Stimulated activated naive CD8-positive, alpha-beta T cell treated with anti-CD3 and anti-CD28 coated beads, Interleukin-15, amount 100 ng/mL, for 72 hours (primary cell): ENCODE measurements around the gene SIGLEC11.
"Not testable (repeated sequence)": the region's sequence is repeated elsewhere in the genome, so short reads cannot be mapped to it uniquely, and the experiment has no call there.

Source experiments
- ATAC-seq: fragments of 150-1000 bp; cut with Tn5 transposase; 2 replicates; pipeline ENCODE4 v1.10.0; 2021; ENCODE audit warnings: mild to moderate bottlenecking, moderate library complexity
- DNase-seq, 2 donors: peaks; one replicate each; pipeline ENCODE4 v3.0.0; 2021 to 2022
- H3K27ac Mint-ChIP-seq, 2 donors: one replicate each; pipeline ENCODE4 v1.8.0; 2022; ENCODE audit warnings: mild to moderate bottlenecking in 2 of 2, mixed read lengths in 2 of 2, moderate library complexity in 2 of 2
- H3K27me3 Mint-ChIP-seq: one replicate; pipeline ENCODE4 v1.8.0; 2022; ENCODE audit warnings: mixed read lengths
- H3K4me1 Mint-ChIP-seq: one replicate; pipeline ENCODE4 v1.8.0; 2022; ENCODE audit warnings: mild to moderate bottlenecking, mixed read lengths
- H3K4me3 Mint-ChIP-seq, 2 donors: one replicate each; pipeline ENCODE4 v1.8.0; 2022; ENCODE audit warnings: mild to moderate bottlenecking in 2 of 2, mixed read lengths in 2 of 2, moderate library complexity in 1 of 2
- H3K9me3 Mint-ChIP-seq, 2 donors: one replicate each; pipeline ENCODE4 v1.8.0; 2022; ENCODE audit warnings: mixed read lengths in 2 of 2

Gene SIGLEC11, protein sequence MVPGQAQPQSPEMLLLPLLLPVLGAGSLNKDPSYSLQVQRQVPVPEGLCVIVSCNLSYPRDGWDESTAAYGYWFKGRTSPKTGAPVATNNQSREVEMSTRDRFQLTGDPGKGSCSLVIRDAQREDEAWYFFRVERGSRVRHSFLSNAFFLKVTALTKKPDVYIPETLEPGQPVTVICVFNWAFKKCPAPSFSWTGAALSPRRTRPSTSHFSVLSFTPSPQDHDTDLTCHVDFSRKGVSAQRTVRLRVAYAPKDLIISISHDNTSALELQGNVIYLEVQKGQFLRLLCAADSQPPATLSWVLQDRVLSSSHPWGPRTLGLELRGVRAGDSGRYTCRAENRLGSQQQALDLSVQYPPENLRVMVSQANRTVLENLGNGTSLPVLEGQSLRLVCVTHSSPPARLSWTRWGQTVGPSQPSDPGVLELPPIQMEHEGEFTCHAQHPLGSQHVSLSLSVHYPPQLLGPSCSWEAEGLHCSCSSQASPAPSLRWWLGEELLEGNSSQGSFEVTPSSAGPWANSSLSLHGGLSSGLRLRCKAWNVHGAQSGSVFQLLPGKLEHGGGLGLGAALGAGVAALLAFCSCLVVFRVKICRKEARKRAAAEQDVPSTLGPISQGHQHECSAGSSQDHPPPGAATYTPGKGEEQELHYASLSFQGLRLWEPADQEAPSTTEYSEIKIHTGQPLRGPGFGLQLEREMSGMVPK

DNA sequence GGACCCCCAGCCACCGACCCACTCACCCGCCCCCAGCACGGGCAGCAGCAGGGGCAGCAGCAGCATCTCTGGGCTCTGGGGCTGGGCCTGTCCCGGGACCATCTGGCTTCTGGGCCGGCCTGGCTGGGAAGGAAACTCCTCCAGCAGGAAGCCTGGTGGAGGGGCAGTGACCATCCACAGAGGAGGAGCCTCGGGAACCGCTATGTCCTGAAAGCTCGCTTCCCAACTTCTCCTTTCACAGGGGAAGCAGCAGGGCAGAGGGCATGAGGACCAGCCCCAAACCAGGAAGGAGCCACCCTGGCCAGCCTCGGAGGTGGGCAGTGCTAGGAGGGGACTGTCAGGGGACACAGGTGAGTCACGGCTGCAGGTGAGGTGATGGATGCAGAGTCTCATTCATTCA lies at the start of gene SIGLEC11:
TSS of gene SIGLEC11 (minus strand) at position 193 of the 400 bp plus-strand sequence. CDS start at position 102, 91 bp downstream.
- H3K27me3 Mint-ChIP-seq: peaks cover 14% of the 10 kb centered on the region
- not testable (repeated sequence) for H3K27ac Mint-ChIP-seq, H3K4me1 Mint-ChIP-seq, H3K4me3 Mint-ChIP-seq, DNase-seq, ATAC-seq, H3K9me3 Mint-ChIP-seq

DNA sequence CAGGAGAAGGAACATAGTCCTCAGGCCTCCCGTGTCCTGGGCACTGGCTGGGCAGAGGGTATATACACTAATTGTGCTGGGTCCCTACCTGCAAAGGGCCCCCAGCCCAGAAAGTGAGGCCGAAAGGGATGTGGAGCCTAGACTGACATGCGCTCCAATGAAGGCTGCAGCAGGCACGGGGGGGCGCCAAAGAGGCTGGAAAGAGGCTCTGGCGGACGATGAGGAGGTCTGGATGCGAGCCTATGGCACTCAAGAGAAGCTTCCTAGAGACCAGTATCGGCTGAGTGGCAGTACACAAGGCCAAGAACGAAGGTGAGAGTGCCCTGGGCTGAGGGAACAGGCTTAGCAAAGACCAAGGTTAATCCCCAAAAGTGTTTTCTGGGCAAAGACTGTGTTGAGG lies 47.6 kb upstream of the SIGLEC11 start:
- Mint-ChIP-seq H3K9me3 (no peaks in the 10 kb centered on the region), H3K4me1 (peaks cover 23% of the 10 kb centered on the region), H3K27ac (no peak overlapping the region), H3K27me3 (no peaks in the 10 kb centered on the region), H3K4me3 (no peak overlapping the region)
- no peak for DNase-seq
- no peak for ATAC-seq

DNA sequence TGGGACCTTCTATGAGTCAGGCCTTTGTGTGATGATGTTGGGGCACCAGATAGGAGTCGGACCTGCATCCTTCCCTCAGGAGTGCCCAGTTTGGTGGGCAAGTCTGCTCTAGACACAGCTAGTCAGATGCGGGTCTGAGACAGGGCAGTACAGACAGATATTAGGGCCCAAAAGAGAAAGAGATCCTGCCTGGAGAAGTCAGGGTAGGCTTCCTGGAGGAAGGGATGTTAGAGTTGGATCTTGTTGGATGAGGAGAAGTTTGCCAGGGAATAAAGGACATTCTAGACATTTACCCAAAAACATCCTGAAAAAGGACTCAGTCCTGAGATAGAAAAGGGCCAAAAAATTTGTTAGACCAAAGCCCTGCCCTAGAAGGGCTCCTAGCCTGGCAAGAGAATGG lies 47.0 kb upstream of the SIGLEC11 start:
- ATAC-seq (no peak), DNase-seq (no peak)
- Mint-ChIP-seq H3K4me3 (no peak overlapping the region), H3K27me3 (no peaks in the 10 kb centered on the region), H3K27ac (no peak overlapping the region), H3K4me1 (peaks cover 28% of the 10 kb centered on the region), H3K9me3 (no peaks in the 10 kb centered on the region)

DNA sequence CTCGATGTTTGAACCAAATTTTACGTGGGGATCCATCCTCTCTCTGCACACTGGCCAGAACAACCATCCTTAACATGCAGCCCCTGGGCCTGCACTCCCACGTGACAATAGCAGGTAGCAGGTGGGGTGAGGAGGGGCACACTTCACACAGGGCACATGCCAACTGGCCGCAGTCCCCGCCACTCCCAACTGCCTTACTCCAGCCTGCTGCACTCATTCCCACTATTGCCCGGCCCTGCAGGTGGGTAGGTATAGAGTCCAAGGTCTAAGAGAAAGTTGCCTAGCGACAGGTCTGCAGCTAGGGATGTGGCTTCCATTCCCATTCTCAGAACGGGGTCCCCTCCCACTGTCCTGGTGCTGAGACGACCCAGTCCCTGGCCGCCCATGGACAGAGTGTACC lies 46.2 kb upstream of the SIGLEC11 start:
- no peak for ATAC-seq

DNA sequence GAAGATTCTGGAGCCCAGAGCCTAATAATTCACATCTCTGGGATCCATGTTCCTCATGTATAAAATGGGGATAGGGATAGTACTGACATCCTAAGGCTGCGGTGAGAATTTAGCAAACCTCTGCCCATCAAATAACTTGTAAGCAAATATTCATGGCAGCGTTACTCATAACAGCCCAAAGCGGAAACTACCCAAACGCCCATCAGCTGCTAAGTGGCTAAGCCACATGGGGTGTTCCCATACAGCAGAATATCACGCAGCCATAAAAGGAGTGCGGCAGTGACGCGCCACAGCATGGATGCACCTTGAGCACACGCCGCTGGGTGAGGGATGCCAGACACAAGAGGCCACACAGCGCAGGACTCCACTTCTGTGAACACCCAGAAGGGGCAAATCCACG lies 44.5 kb upstream of the SIGLEC11 start:
- no peak for DNase-seq
- H3K4me1 Mint-ChIP-seq: peaks cover 38% of the 10 kb centered on the region

More for the DNA sequence above, 46.2 kb upstream of the SIGLEC11 start:
- DNase-seq: no peak
- peaks cover 33% of the 10 kb centered on the region for H3K4me1 Mint-ChIP-seq
- H3K27me3 Mint-ChIP-seq: no peaks in the 10 kb centered on the region
- no peak overlapping the region for H3K4me3 Mint-ChIP-seq
- H3K9me3 Mint-ChIP-seq: no peaks in the 10 kb centered on the region
- H3K27ac Mint-ChIP-seq: no peak overlapping the region

DNA sequence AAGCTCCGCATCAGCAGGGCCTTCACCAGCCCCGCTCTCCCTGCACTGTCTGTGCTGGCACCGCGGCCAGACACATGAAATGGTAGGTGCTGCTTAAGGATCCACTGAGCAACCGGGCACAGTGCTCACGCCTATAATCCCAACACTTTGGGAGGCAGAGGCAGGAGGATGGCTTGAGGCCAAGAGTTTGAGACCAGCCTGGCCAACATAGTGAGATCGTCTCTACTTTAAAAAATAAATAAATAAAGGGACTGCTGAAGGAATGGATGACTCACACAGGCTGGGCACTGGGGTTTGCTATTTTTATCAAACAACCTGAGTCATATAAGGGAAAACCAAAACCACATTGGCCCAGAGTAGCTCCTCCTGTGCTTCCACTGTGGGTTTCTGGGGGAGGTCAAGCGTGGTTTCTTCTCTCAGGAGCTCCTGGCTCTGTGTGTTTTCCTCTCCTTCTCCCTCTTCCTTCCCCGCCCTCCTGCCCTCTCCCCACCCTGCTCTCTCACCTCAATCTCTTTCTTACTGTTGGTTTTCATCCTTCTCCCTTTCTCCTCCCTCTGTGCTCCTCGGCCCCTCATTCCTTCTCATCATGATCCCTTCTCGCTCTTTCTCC lies 42.9 kb upstream of the SIGLEC11 start:
- Mint-ChIP-seq H3K27me3 (no peaks in the 10 kb centered on the region), H3K27ac (peak overlapping the region in 1 of 2 donors; percentile 29), H3K4me3 (peak overlapping the region; percentile 21 to 46), H3K9me3 (no peaks in the 10 kb centered on the region), H3K4me1 (peaks cover 45% of the 10 kb centered on the region)
- DNase-seq (peak; percentile 24 to 53), ATAC-seq (peak; percentile 93)

More for the DNA sequence above, 44.5 kb upstream of the SIGLEC11 start:
- Mint-ChIP-seq H3K27me3 (no peaks in the 10 kb centered on the region), H3K4me3 (no peak overlapping the region), H3K9me3 (no peaks in the 10 kb centered on the region), H3K27ac (no peak overlapping the region)
- peak; percentile 23 for ATAC-seq

DNA sequence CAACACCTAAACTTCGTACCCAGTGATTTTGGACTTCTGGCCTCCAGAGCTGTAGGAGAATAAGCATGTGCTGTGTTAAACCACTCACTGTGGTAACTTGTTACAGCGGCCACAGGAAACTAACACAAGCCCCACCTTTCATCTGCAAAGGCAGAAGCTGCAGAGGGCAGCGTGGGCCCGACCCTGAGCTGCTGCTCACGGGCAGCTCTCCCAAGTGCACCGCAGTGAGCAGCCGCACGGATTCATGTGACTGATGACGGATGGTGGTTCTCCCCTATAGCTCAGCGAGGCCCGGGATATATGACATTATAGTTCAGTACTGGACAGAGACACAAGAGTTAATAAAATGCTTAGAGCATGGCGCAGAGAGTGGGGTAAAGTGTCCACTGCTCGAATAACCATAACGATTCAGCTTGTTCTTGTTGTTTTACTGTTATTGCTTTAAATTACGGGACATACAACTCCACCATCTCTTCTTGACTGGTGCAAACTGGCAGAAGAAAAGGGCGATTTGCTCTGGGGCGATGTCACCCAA lies 42.3 kb upstream of the SIGLEC11 start:
- H3K4me3 Mint-ChIP-seq: no peak overlapping the region
- H3K27me3 Mint-ChIP-seq: no peaks in the 10 kb centered on the region
- H3K4me1 Mint-ChIP-seq: peaks cover 45% of the 10 kb centered on the region
- H3K27ac Mint-ChIP-seq: no peak overlapping the region
- DNase-seq (no peak), ATAC-seq (no peak)
- no peaks in the 10 kb centered on the region for H3K9me3 Mint-ChIP-seq

DNA sequence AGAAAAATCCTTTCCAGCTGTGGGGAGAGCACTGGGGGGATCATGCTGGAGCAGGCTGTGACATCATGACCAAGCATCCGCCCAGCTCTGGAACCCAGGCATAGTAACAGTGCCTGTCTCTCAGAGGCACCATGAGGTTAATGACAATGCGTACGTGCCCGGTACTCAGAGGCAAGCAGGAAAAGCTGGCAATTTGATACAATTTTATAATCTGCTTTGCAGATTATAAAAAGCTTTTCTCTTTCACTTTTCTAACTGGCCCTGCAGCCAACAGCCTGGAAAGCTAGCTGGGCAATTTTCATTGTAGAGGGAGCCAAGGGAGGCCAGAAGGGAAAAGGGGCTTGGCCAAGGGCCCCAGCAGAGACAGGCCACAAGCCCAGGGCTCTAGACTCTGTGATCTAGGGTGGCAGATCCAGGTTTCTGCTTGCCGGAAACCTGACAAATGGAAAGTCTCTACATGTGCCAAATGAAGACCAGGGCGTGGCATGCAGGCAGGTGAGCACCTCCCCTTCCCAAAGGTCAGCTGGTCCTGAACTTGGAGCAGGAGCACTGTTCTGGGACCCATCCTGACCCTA lies 41.5 kb upstream of the SIGLEC11 start:
- ATAC-seq: no peak
- no peak for DNase-seq
- H3K9me3 Mint-ChIP-seq: no peaks in the 10 kb centered on the region
- H3K27ac Mint-ChIP-seq: no peak overlapping the region
- H3K4me3 Mint-ChIP-seq: no peak overlapping the region
- H3K27me3 Mint-ChIP-seq: no peaks in the 10 kb centered on the region
- H3K4me1 Mint-ChIP-seq: peaks cover 45% of the 10 kb centered on the region

DNA sequence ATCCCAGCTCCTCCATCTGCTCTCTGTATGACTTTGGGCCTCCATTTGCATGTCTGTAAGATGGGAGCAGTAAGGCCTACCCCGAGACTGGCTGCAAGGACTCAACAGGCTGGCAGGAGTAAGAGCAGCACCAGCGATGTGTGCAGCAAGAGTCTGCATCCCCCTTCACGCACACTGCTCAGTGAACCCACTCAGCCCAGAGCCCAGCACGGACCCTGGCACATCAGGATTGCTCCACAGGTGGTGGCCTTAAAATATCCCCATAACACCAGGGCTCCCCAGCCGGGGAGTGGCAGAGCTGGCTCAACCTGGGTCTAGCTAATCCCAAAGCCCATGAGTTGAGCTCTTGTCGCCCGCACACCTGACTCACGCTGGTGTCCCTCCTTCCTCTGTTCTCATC lies 40.8 kb upstream of the SIGLEC11 start:
- Mint-ChIP-seq H3K27me3 (no peaks in the 10 kb centered on the region), H3K27ac (no peak overlapping the region), H3K9me3 (no peaks in the 10 kb centered on the region), H3K4me3 (no peak overlapping the region), H3K4me1 (peaks cover 40% of the 10 kb centered on the region)
- DNase-seq (no peak), ATAC-seq (no peak)

DNA sequence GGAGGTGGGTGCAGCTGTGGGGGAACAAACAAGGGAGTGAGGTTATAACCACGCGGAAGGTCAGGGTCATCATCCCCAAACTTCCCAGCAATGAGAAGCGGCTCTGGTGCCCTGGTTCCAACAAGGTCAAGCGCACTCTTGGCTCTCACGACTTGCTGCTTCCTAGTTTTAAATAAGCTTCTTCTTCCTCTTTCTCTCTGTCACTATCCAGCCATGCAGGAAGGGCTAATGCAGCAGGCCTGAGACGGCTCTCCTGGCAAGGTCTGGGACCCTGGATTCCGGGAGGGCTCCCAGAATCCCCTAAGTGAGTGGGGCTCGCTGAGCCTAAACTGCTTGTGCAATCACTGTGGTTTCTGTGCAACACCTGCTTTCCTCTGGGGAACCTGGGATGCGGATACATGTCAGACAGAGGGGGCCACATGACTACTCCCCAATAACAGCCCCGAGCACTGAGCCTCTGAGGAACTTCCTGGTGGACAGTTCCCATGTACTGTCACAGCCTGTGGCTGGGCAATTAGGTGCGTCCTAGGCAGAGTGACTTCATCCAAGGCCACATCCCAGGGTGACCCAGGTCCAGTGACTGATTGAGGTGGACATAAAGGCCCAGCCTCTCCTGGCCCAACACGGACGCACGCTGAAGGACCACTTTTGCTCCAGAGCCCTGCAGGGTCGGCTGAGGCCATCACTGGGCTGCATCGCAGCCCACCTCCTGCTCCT lies 40.0 kb upstream of the SIGLEC11 start:
- DNase-seq: no peak
- no peaks in the 10 kb centered on the region for H3K27me3 Mint-ChIP-seq
- no peak overlapping the region for H3K4me3 Mint-ChIP-seq
- no peak for ATAC-seq
- H3K27ac Mint-ChIP-seq: no peak overlapping the region
- no peaks in the 10 kb centered on the region for H3K9me3 Mint-ChIP-seq
- H3K4me1 Mint-ChIP-seq: peaks cover 39% of the 10 kb centered on the region

DNA sequence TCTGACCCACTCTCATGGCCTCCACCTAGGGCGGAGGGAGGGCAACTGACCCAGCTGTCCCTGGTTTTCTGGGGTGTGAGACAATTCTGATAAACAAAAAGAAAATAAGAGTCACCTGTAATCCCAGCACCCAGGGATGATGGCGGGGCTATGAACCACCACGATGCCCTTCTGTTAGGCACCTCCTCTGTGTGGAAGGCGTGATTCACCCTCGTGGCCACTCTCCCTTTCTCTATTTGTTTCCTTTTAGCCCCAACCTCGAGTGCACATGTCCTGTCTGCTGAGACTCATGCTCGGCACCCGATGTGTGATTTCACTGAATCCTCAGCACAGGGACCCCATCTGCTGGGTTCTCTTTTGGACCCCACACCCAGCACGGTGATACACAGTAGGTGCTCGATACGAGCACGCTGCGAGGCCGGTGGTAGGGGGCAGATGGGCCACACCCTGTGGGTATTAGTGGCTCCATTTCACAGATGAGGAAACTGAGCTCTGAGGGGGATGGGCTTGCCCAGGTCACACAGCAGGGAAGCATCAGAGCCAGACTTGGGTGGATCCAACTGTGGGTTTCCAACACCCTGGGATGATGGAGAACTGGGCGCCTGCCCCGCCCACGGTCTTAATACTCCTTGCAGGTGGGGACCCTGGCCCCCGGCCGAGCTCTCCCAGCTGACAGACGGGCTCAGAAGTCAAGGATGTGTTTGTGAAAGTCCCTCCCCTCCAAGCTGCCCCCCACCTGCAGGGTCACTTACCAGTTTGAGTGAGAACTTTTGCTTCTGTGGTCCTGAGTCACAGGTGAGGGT lies 39.3 kb upstream of the SIGLEC11 start:
- peaks cover 39% of the 10 kb centered on the region for H3K4me1 Mint-ChIP-seq
- no peaks in the 10 kb centered on the region for H3K9me3 Mint-ChIP-seq
- ATAC-seq (peak; percentile 66), DNase-seq (peak in 1 of 2 donors; percentile 29)
- H3K27ac Mint-ChIP-seq: no peak overlapping the region
- no peak overlapping the region for H3K4me3 Mint-ChIP-seq
- H3K27me3 Mint-ChIP-seq: no peaks in the 10 kb centered on the region

DNA sequence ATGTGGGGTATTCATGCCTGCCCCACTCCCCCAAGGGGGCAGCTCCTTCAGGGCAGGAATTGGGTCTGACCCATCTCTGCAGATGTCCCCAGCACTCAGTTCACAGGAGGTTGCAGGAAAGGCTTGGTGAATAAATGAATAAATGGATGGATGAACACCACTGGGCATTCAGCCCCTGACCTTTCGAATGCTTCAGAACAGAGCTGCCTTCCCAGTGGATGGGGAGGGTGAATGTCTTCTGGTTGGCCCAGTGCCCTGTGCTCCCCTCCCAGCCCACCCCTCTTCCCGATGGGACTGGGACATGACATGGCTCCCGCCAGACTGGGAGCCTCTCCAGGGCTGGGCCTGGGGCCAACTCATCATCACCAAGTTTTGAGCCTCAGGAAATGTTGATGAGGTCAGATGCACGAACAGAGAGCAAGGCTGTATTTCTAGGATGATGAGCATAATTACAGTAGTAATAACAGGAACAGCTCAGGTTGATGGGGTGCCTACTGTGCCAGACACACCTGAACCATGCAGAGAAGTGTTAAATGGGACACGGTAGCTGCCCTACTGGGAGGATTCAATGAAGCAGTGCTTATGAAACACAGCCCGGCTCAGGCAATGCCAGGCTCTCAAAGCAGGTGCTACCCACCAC lies 38.5 kb upstream of the SIGLEC11 start:
- H3K4me3 Mint-ChIP-seq: no peak overlapping the region
- H3K9me3 Mint-ChIP-seq: no peaks in the 10 kb centered on the region
- no peak overlapping the region for H3K27ac Mint-ChIP-seq
- peaks cover 32% of the 10 kb centered on the region for H3K4me1 Mint-ChIP-seq
- no peak for DNase-seq
- ATAC-seq: no peak
- no peaks in the 10 kb centered on the region for H3K27me3 Mint-ChIP-seq

DNA sequence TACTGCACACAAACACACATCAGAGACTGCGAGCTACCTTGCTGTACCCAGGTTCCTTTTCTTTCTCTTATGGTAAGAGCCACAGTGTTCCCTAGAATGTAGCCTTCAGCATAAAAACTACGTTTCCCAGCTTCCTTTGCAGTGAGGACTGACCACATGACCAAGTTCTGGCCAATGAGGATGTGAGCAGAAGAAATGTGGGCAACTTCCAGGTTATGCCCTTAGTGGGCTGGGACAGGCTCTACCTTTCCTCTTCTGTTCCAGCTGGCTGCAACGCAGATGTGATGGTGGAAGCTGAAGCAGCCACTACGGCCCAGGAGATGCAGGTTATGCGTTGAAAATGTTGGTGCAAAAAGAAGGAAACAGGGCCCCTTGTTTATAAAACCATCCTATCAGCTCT lies 36.7 kb upstream of the SIGLEC11 start:
- Mint-ChIP-seq H3K9me3 (no peaks in the 10 kb centered on the region), H3K4me3 (no peak overlapping the region), H3K4me1 (peaks cover 15% of the 10 kb centered on the region), H3K27ac (no peak overlapping the region), H3K27me3 (no peaks in the 10 kb centered on the region)
- ATAC-seq: peak; percentile 53
- DNase-seq: no peak

DNA sequence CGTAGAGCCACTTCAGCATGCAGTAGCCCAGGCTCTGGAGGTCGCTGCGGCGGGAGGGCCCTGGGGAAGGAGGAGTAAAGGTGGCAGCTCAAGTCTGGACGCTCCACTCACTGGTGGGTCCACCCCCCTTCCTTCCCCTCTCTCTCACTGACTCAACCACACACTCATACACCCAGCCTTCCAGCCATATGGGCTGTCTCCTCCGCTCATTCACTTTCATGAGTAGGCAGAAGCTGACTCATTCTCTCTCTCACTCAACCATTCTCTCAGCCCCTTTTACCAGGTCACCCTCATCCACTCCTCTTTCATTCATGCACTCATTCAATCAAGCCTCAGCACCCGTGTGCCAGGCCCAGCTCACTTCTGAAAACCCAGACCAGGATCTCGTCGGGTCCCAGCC lies 27.5 kb upstream of the SIGLEC11 start:
- H3K27me3 Mint-ChIP-seq: no peaks in the 10 kb centered on the region
- DNase-seq (no peak), ATAC-seq (no peak)
- no peaks in the 10 kb centered on the region for H3K4me1 Mint-ChIP-seq
- no peaks in the 10 kb centered on the region for H3K9me3 Mint-ChIP-seq
- H3K27ac Mint-ChIP-seq: no peak overlapping the region
- no peak overlapping the region for H3K4me3 Mint-ChIP-seq
